HCT116 (cell line): ENCODE data around the gene ZNF750. TPM values are rescaled to one million over a fixed set of nuclear protein-coding genes. Genes with fewer than 3 reads are reported as not detected.

Experiments used
- ATAC-seq: fragments of 200-7000 bp; cut with Tn5 transposase; 2 replicates; pipeline ENCODE4 v1.9.1; 2020; ENCODE audit warnings: mild to moderate bottlenecking, moderate library complexity
- BruUV-seq: library from RNA; stranded (reverse); fragments of 400-500 nt; replicated peaks from 2 replicates; lab custom pipeline; 2021; lab: Mats Ljungman, UMichigan
- CTCF ChIA-PET: fragments of 300-600 bp; sonication (Branson Sonifier 250); formaldehyde crosslinking; loops from one replicate; lab custom pipeline; 2021; ENCODE audit warnings: antibody characterized with exemption; lab: Charles Lee
- POLR2A ChIA-PET: fragments of 300-600, 350-600 bp; sonication (Branson Sonifier 250); formaldehyde crosslinking; loops from one replicate; lab custom pipeline; 2021; ENCODE audit warnings: antibody characterized with exemption; lab: Charles Lee
- RAD21 ChIA-PET, 2 experiments: fragments of 300-600 bp; sonication (Branson Sonifier 250); formaldehyde crosslinking; loops; one replicate each; lab custom pipeline; 2023; ENCODE audit warnings: low total read pairs in 2 of 2; ENCODE audit not compliant: uncharacterized antibody in 2 of 2, unreplicated experiment in 2 of 2, low non-redundant PET in 1 of 2; lab: Charles Lee
- DNase-seq: peaks from one replicate; pipeline ENCODE4 v3.0.0-alpha.2; 2010; ENCODE audit warnings: low read depth, low spot score
- H2AFZ ChIP-seq: fragments of 200-600 bp; shearing (Covaris generic), sonication (generic); 2 replicates; pipeline ENCODE4 v1.6.1; 2017; ENCODE audit warnings: low read depth, mixed run types, mixed read lengths, antibody characterized with exemption, low read length; ENCODE audit not compliant: poor library complexity, severe bottlenecking
- H3K27ac ChIP-seq: 2 replicates; pipeline ENCODE4 v1.5.1; 2012; ENCODE audit warnings: low read depth, low read length
- H3K27me3 ChIP-seq: fragments of 200-600 bp; sonication (generic); 2 replicates; pipeline ENCODE4 v1.6.1; 2016; ENCODE audit warnings: mixed run types, low read length, mixed read lengths; ENCODE audit not compliant: insufficient read depth
- H3K36me3 ChIP-seq, 2 experiments: fragments of 200-500 bp in 1 of 2; fragments of 200-600 bp in 1 of 2; sonication (Bioruptor generic) in 1 of 2; sonication (generic) in 1 of 2; 2 replicates each; pipeline versions ENCODE4 v1.5.1 to v1.6.1; 2014 to 2016; ENCODE audit warnings: low read length in 2 of 2, inconsistent platforms in 1 of 2, mixed read lengths in 1 of 2, mixed run types in 1 of 2; ENCODE audit not compliant: insufficient read depth in 2 of 2, control insufficient read depth in 1 of 2
- H3K4me1 ChIP-seq, 2 experiments: fragments of 200-600 bp in 1 of 2; sonication (generic) in 1 of 2; 2 replicates each; pipeline versions ENCODE4 v1.5.1 to v1.6.1; 2012 to 2017; ENCODE audit warnings: low read length in 2 of 2, inconsistent platforms in 1 of 2, mild to moderate bottlenecking in 1 of 2, mixed read lengths in 1 of 2, mixed run types in 1 of 2, moderate library complexity in 1 of 2; ENCODE audit not compliant: insufficient read depth in 2 of 2, control insufficient read depth in 1 of 2
- H3K4me2 ChIP-seq: fragments of 200-600 bp; sonication (generic); 2 replicates; pipeline ENCODE4 v1.6.1; 2017; ENCODE audit warnings: mixed run types, low read length, mixed read lengths
- H3K4me3 ChIP-seq, 2 experiments: fragments of 200-600 bp in 1 of 2; sonication (generic) in 1 of 2; replicated peaks in 1 of 2; 2 replicates each; pipeline ENCODE4 v1.5.1; 2011 to 2016; ENCODE audit warnings: low read length in 2 of 2, control low read depth in 1 of 2, low read depth in 1 of 2, mild to moderate bottlenecking in 1 of 2, mixed read lengths in 1 of 2, mixed run types in 1 of 2
- H3K79me2 ChIP-seq: fragments of 200-600 bp; sonication (generic); 2 replicates; pipeline ENCODE4 v1.6.1; 2017; ENCODE audit warnings: mild to moderate bottlenecking, mixed run types, low read length, moderate library complexity, mixed read lengths; ENCODE audit not compliant: insufficient read depth
- H3K9ac ChIP-seq: fragments of 200-600 bp; sonication (generic); 2 replicates; pipeline ENCODE4 v1.6.1; 2016; ENCODE audit warnings: low read length, mixed read lengths
- H3K9me2 ChIP-seq: fragments of 200-600 bp; sonication (generic), shearing (Covaris generic); 2 replicates; pipeline ENCODE4 v1.6.1; 2017; ENCODE audit warnings: mixed run types, mild to moderate bottlenecking, moderate library complexity; ENCODE audit not compliant: insufficient read depth
- H3K9me3 ChIP-seq, 2 experiments: fragments of 200-500 bp in 1 of 2; fragments of 200-600 bp in 1 of 2; sonication (Bioruptor generic) in 1 of 2; sonication (generic) in 1 of 2; 2 replicates each; pipeline ENCODE4 v1.6.1; 2014 to 2017; ENCODE audit warnings: low read length in 2 of 2, mixed read lengths in 2 of 2, inconsistent platforms in 1 of 2, low read depth in 1 of 2, mild to moderate bottlenecking in 1 of 2, mixed run types in 1 of 2, moderate library complexity in 1 of 2; ENCODE audit not compliant: control insufficient read depth in 1 of 2, insufficient read depth in 1 of 2
- H4K20me1 ChIP-seq: fragments of 200-600 bp; sonication (generic), shearing (Covaris generic); 2 replicates; pipeline ENCODE4 v1.6.1; 2017; ENCODE audit warnings: mixed run types, mild to moderate bottlenecking, moderate library complexity; ENCODE audit not compliant: insufficient read depth
- EGR1 ChIP-seq: IDR thresholded peaks from 2 replicates; pipeline ENCODE4 v1.6.1; 2012; ENCODE audit warnings: low read depth
- ELF1 ChIP-seq: IDR thresholded peaks from 2 replicates; pipeline ENCODE4 v1.6.1; 2012; ENCODE audit warnings: low read depth, borderline replicate concordance
- EZH2 ChIP-seq: fragments of 200-600 bp; sonication (generic); IDR thresholded peaks from 2 replicates; pipeline ENCODE4 v1.6.1; 2017; ENCODE audit warnings: antibody characterized with exemption, mixed run types
- POLR2A ChIP-seq: IDR thresholded peaks from 2 replicates; pipeline ENCODE4 v1.7.0; 2011; ENCODE audit warnings: borderline replicate concordance; ENCODE audit not compliant: insufficient read depth, insufficient read length; ENCODE audit errors: extremely low read depth
- RAD21 ChIP-seq: IDR thresholded peaks from 2 replicates; pipeline ENCODE4 v1.6.1; 2012; ENCODE audit warnings: low read depth, mild to moderate bottlenecking
- SIN3A ChIP-seq: IDR thresholded peaks from 2 replicates; pipeline ENCODE4 v1.6.1; 2012; ENCODE audit warnings: low read depth
- SP1 ChIP-seq: IDR thresholded peaks from 2 replicates; pipeline ENCODE4 v1.6.1; 2012; ENCODE audit warnings: low read depth
- SRF ChIP-seq: IDR thresholded peaks from 2 replicates; pipeline ENCODE4 v1.6.1; 2012; ENCODE audit warnings: low read depth
- TCF7L2 ChIP-seq: IDR thresholded peaks from 2 replicates; pipeline ENCODE4 v1.7.0; 2011; ENCODE audit warnings: borderline replicate concordance, inconsistent platforms; ENCODE audit not compliant: insufficient read depth, insufficient read length; ENCODE audit errors: extremely low read depth
- YY1 ChIP-seq: IDR thresholded peaks from 2 replicates; pipeline ENCODE4 v1.6.1; 2011; ENCODE audit warnings: low read length, low read depth, moderate library complexity, mild to moderate bottlenecking; ENCODE audit not compliant: insufficient replicate concordance; ENCODE audit errors: extremely low read depth
- ZFX ChIP-seq: fragments of 450-650 bp; IDR thresholded peaks from 2 replicates; pipeline ENCODE4 v1.6.1; 2017
- intact Hi-C: fragments of 100-400 bp; cut with micrococcal nuclease; formaldehyde crosslinking; loops from 2 replicates; pipeline ENCODE4 v1.10.0; 2022
- total RNA-seq: library from RNA; stranded (reverse); gene quantifications from one replicate; pipeline ENCODE4 v1.2.1, GENCODE V29; 2021; ENCODE audit not compliant: unreplicated experiment
- TF ChIP-seq, protein P1 (sequence below): IDR thresholded peaks from 2 replicates; pipeline ENCODE4 v1.6.1; 2012
- TF ChIP-seq, protein P2 (sequence below), 3 experiments: fragments of 200-600 bp in 1 of 3; sonication (generic) in 1 of 3; IDR thresholded peaks in 2 of 3; conservative IDR thresholded peaks in 1 of 3; 2 replicates each; pipeline ENCODE4 v1.5.1; 2012 to 2017; ENCODE audit warnings: low read depth in 2 of 3, low read length in 2 of 3, antibody characterized with exemption in 1 of 3, borderline replicate concordance in 1 of 3, control low read depth in 1 of 3, mild to moderate bottlenecking in 1 of 3, mixed read lengths in 1 of 3, mixed run types in 1 of 3, moderate library complexity in 1 of 3; ENCODE audit not compliant: insufficient read depth in 1 of 3

ZNF750 gene
- total RNA-seq, 1 experiment from 2014 or later = not detected

DNA sequence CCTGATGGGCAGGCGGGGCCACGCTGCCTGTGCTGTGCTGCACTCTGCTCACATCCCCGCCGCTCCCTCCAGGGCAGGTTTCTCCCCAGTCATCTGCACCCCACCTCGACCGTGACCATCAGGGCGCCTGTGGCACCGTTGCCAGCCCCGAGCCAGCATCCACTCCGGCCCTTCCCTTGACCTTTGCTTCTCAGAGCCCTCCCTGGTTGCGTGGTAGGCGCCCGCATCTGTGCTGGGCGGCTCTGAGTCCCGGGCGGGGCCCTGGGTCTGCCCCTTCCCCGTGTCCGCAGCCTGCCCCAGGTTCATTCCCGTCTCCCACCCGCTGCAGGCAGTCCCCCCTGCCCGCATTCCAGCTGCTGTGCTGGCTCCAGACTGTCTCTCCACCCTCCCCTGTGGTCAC, 33.2 kb downstream of the ZNF750 start:
- Histone ChIP-seq H3K4me3 (no peak overlapping the region), H3K79me2 (peaks cover 26% of the 10 kb centered on the region), H4K20me1 (0 out of 2 replicates have a peak, but pooled peaks cover 4% of the 10 kb centered on the region)
- no TSS peak for BruUV-seq
- TF ChIP-seq ZFX (no peak), RAD21 (no peak), SRF (no peak), ELF1 (no peak), EZH2 (no peak), EGR1 (no peak), SIN3A (no peak), TCF7L2 (no peak), YY1 (no peak), POLR2A (no peak), SP1 (no peak)
- TF ChIP-seq, protein P1, sequence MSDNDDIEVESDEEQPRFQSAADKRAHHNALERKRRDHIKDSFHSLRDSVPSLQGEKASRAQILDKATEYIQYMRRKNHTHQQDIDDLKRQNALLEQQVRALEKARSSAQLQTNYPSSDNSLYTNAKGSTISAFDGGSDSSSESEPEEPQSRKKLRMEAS = no peak
- TF ChIP-seq, protein P2, sequence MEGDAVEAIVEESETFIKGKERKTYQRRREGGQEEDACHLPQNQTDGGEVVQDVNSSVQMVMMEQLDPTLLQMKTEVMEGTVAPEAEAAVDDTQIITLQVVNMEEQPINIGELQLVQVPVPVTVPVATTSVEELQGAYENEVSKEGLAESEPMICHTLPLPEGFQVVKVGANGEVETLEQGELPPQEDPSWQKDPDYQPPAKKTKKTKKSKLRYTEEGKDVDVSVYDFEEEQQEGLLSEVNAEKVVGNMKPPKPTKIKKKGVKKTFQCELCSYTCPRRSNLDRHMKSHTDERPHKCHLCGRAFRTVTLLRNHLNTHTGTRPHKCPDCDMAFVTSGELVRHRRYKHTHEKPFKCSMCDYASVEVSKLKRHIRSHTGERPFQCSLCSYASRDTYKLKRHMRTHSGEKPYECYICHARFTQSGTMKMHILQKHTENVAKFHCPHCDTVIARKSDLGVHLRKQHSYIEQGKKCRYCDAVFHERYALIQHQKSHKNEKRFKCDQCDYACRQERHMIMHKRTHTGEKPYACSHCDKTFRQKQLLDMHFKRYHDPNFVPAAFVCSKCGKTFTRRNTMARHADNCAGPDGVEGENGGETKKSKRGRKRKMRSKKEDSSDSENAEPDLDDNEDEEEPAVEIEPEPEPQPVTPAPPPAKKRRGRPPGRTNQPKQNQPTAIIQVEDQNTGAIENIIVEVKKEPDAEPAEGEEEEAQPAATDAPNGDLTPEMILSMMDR (IDR thresholded peaks at IDR 0.05 in 2 of 3, conservative IDR thresholded peaks at IDR 0.05 in 1 of 3; ENCODE audit: borderline replicate concordance in 1 of 3, insufficient read depth in 1 of 3, low read depth in 2 of 3, low read length in 2 of 3) = no peak
- TF ChIP-seq, all 23 proteins: peak for 0
- ChIA-PET CTCF (no interaction called here), RAD21 (no interaction called here), POLR2A (no interaction called here)
- Histone ChIP-seq H3K4me2 (no peak overlapping the region), H3K9me3 (no peaks in the 10 kb centered on the region), H3K9ac (no peak overlapping the region), H3K9me2 (no peaks in the 10 kb centered on the region), H3K36me3 (peaks cover 2 to 19% of the 10 kb centered on the region in 2 experiments; a peak in 1 of 4 replicates), H2AFZ (no peak overlapping the region), H3K27me3 (no peaks in the 10 kb centered on the region), H3K27ac (no peak overlapping the region), H3K4me1 (no peaks in the 10 kb centered on the region)
- DNase-seq (no peak), ATAC-seq (no peak)
- intact Hi-C loops = no loop called here
